T-cell (primary cell): ENCODE data around the gene DTNBP1. TPM values are rescaled to one million over a fixed set of nuclear protein-coding genes. Genes with fewer than 3 reads are reported as not detected.
A peak's percentile ranks its signal among the peaks of the same experiment; 100 is the strongest.

Source experiments
- ATAC-seq, 4 experiments: fragments of 200-7000 bp in 3 of 4; fragments of 150-1000 bp in 1 of 4; cut with Tn5 transposase; replicated peaks in 1 of 4; 1 replicate in 3 of 4; 2 replicates in 1 of 4; pipeline ENCODE4 v1.10.0; 2021; ENCODE audit warnings: moderate library complexity in 3 of 4, mild to moderate bottlenecking in 2 of 4, moderate number of reproducible peaks in 1 of 4
- CTCF ChIA-PET, 2 donors: fragments of 300-600 bp; sonication (Branson Sonifier 250); formaldehyde crosslinking; loops; one replicate each; lab custom pipeline; 2022; ENCODE audit warnings: antibody characterized with exemption in 2 of 2; lab: Charles Lee
- POLR2A ChIA-PET, 2 donors: fragments of 300-600 bp; sonication (Branson Sonifier 250); formaldehyde crosslinking; loops; one replicate each; lab custom pipeline; 2022; ENCODE audit warnings: antibody characterized with exemption in 2 of 2; lab: Charles Lee
- DNase-seq, 35 experiments: peaks; one replicate each; pipeline versions ENCODE4 v3.0.0 to v3.0.0-alpha.2; 2013 to 2023
- H3K27ac ChIP-seq: one replicate; pipeline ENCODE4 v1.5.1; 2013; ENCODE audit warnings: low read length
- H3K27me3 ChIP-seq, 2 experiments: replicated peaks in 1 of 2; 1 replicate in 1 of 2; 2 replicates in 1 of 2; pipeline versions ENCODE4 v1.6.1 to v1.7.0; 2013; ENCODE audit warnings: low read length in 1 of 2, mixed read lengths in 1 of 2; ENCODE audit not compliant: control insufficient read depth in 2 of 2, insufficient read depth in 2 of 2; ENCODE audit errors: extremely low read depth in 1 of 2
- H3K36me3 ChIP-seq, 2 donors: 1 replicate in 1 of 2; 2 replicates in 1 of 2; pipeline versions ENCODE4 v1.6.1 to v1.7.0; 2013; ENCODE audit warnings: low read length in 1 of 2; ENCODE audit not compliant: control insufficient read depth in 2 of 2, insufficient read depth in 1 of 2; ENCODE audit errors: extremely low read depth in 1 of 2
- H3K4me1 ChIP-seq, 2 experiments: 1 replicate in 1 of 2; 2 replicates in 1 of 2; pipeline versions ENCODE4 v1.6.1 to v1.7.0; 2013; ENCODE audit warnings: low read length in 2 of 2, mixed read lengths in 1 of 2; ENCODE audit not compliant: insufficient read depth in 2 of 2, control insufficient read depth in 1 of 2; ENCODE audit errors: extremely low read depth in 1 of 2
- H3K4me3 ChIP-seq, 2 donors: 1 replicate in 1 of 2; 2 replicates in 1 of 2; pipeline versions ENCODE4 v1.5.1 to v1.7.0; 2013; ENCODE audit warnings: mild to moderate bottlenecking in 2 of 2, low read length in 1 of 2, moderate library complexity in 1 of 2; ENCODE audit not compliant: control insufficient read depth in 1 of 2; ENCODE audit errors: extremely low read depth in 1 of 2
- H3K9me3 ChIP-seq: 2 replicates; pipeline ENCODE4 v1.7.0; 2013
- H3K27ac Mint-ChIP-seq, 2 donors: one replicate each; pipeline ENCODE4 v1.8.0; 2020 to 2021; ENCODE audit warnings: mild to moderate bottlenecking in 2 of 2, mixed read lengths in 2 of 2
- H3K27me3 Mint-ChIP-seq, 2 donors: one replicate each; pipeline ENCODE4 v1.8.0; 2021 to 2022; ENCODE audit warnings: mixed read lengths in 2 of 2
- H3K36me3 Mint-ChIP-seq: one replicate; pipeline ENCODE4 v1.8.0; 2021; ENCODE audit warnings: mixed read lengths
- H3K4me1 Mint-ChIP-seq, 3 donors: one replicate each; pipeline ENCODE4 v1.8.0; 2020 to 2022; ENCODE audit warnings: mixed read lengths in 3 of 3, mild to moderate bottlenecking in 1 of 3
- H3K4me3 Mint-ChIP-seq, 3 donors: one replicate each; pipeline ENCODE4 v1.8.0; 2020 to 2022; ENCODE audit warnings: mild to moderate bottlenecking in 3 of 3, mixed read lengths in 3 of 3, moderate library complexity in 3 of 3
- H3K9me3 Mint-ChIP-seq, 3 donors: one replicate each; pipeline ENCODE4 v1.8.0; 2020 to 2022; ENCODE audit warnings: mixed read lengths in 3 of 3
- WGBS: methylation state at CpG from one replicate; pipeline ENCODE4 v1.1.5; 2013; ENCODE audit warnings: missing lambda C conversion rate; ENCODE audit not compliant: insufficient coverage; 5-methylcytosine and 5-hydroxymethylcytosine counted together
- total RNA-seq, 35 experiments: library from RNA in 6 of 35; stranded (reverse) in 6 of 35; fragments of 120-200 nt in 1 of 35; gene quantifications; one replicate each; pipeline versions ENCODE4 v1.2.1 to v1.2.4 and lab custom pipeline; 2013 to 2026

Gene DTNBP1
- total RNA-seq, 5 donors from 2014 or later (not counting 1 experiment from before 2014, with no cell fraction given), result 18.7 to 25.4 (median 19.9) TPM

- H3K27ac Mint-ChIP-seq, result peak overlapping the region in 1 of 2 donors; percentile 25
- H3K27ac ChIP-seq, result no peak overlapping the region
- peaks cover 6 to 8% (median 8%) of the 10 kb centered on the region in 3 donors for H3K4me1 Mint-ChIP-seq
- H3K27me3 ChIP-seq, result peaks cover 0 to 9% of the 10 kb centered on the region in 2 experiments
- H3K9me3 ChIP-seq, result no peaks in the 10 kb centered on the region
- no peak overlapping the region for H3K4me3 ChIP-seq
- ChIA-PET POLR2A (no interaction called here), CTCF (interaction anchor here (0.5 to 4.8 kb wide), 24 partner anchors 9 to 518 kb away, joined by 3 to 79 read pairs (median 4); partner anchors contain the start of gene MYLIP (in 1 of the 2))
- WGBS, result 3% methylated on average over 5 of the region's 23 CpGs
- no peak overlapping the region for H3K4me3 Mint-ChIP-seq
- ATAC-seq (peak; percentile 96 to 100 (median 97)), DNase-seq (peak; percentile 40 to 92 (median 73))
- H3K36me3 Mint-ChIP-seq, result no peaks in the 10 kb centered on the region
- peaks cover 0 to 4% of the 10 kb centered on the region in 2 experiments for H3K4me1 ChIP-seq
- no peaks in the 10 kb centered on the region for H3K36me3 ChIP-seq
- peaks cover 0 to 4% of the 10 kb centered on the region in 2 donors for H3K27me3 Mint-ChIP-seq
- no peaks in the 10 kb centered on the region for H3K9me3 Mint-ChIP-seq
These were observed 28.5 kb upstream of the DTNBP1 start for GRCh38 chr6:15691250-15691869.

GRCh38 chr6:15690510-15690909 lies 27.7 kb upstream of the DTNBP1 start:
- no peaks in the 10 kb centered on the region for H3K9me3 Mint-ChIP-seq

GRCh38 chr6:15689586-15690482 lies 27.0 kb upstream of the DTNBP1 start:
- 90% methylated on average over 4 of the region's 5 CpGs for WGBS
- no peak for DNase-seq
- Mint-ChIP-seq H3K4me3 (no peak overlapping the region), H3K36me3 (no peaks in the 10 kb centered on the region), H3K27ac (no peak overlapping the region), H3K4me1 (peaks cover 6 to 8% (median 8%) of the 10 kb centered on the region in 3 donors), H3K9me3 (no peaks in the 10 kb centered on the region), H3K27me3 (peaks cover 4% of the 10 kb centered on the region in 2 donors)
- no peak for ATAC-seq
- no peaks in the 10 kb centered on the region for H3K9me3 ChIP-seq
- ChIA-PET POLR2A (no interaction called here), CTCF (interaction anchor here (0.7 to 1.1 kb wide), 2 partner anchors 493 to 509 kb away, joined by 3 to 4 read pairs; no protein-coding TSS in a partner anchor)
- no peaks in the 10 kb centered on the region for H3K36me3 ChIP-seq
- peaks cover 0 to 4% of the 10 kb centered on the region in 2 experiments for H3K4me1 ChIP-seq
- H3K27me3 ChIP-seq, result peaks cover 0 to 11% of the 10 kb centered on the region in 2 experiments
- no peak overlapping the region for H3K27ac ChIP-seq
- no peak overlapping the region for H3K4me3 ChIP-seq

More at GRCh38 chr6:15690510-15690909, 27.7 kb upstream of the DTNBP1 start:
- Histone ChIP-seq H3K4me1 (peaks cover 0 to 4% of the 10 kb centered on the region in 2 experiments), H3K36me3 (no peaks in the 10 kb centered on the region), H3K4me3 (no peak overlapping the region), H3K9me3 (no peaks in the 10 kb centered on the region), H3K27ac (no peak overlapping the region), H3K27me3 (peaks cover 0 to 9% of the 10 kb centered on the region in 2 experiments)
- Mint-ChIP-seq H3K27me3 (peaks cover 4% of the 10 kb centered on the region in 2 donors), H3K36me3 (no peaks in the 10 kb centered on the region), H3K4me1 (peaks cover 6 to 8% (median 8%) of the 10 kb centered on the region in 3 donors), H3K27ac (no peak overlapping the region), H3K4me3 (no peak overlapping the region)
- POLR2A ChIA-PET, result no interaction called here
- no peak for DNase-seq
- no peak for ATAC-seq
- CTCF ChIA-PET, result no interaction called here

- H3K4me3 ChIP-seq, result no peak overlapping the region
- peaks cover 0 to 4% of the 10 kb centered on the region in 2 experiments for H3K27me3 ChIP-seq
- DNase-seq, result no peak
- no peak for ATAC-seq
- H3K27ac Mint-ChIP-seq, result no peak overlapping the region
- ChIA-PET POLR2A (interaction anchor here in 1 of 2 donors (0.6 kb wide), 1 partner anchor 451 kb away, joined by 3 read pairs; no protein-coding TSS in a partner anchor), CTCF (interaction anchor here in 1 of 2 donors (1.0 kb wide), 1 partner anchor 501 kb away, joined by 3 read pairs; no protein-coding TSS in a partner anchor)
- no peak overlapping the region for H3K4me3 Mint-ChIP-seq
- H3K36me3 Mint-ChIP-seq, result peaks cover 4% of the 10 kb centered on the region
- H3K9me3 ChIP-seq, result no peaks in the 10 kb centered on the region
- peaks cover 7 to 15% of the 10 kb centered on the region in 2 donors for H3K27me3 Mint-ChIP-seq
- H3K36me3 ChIP-seq, result no peaks in the 10 kb centered on the region
- no peak overlapping the region for H3K27ac ChIP-seq
- no peaks in the 10 kb centered on the region for H3K4me1 ChIP-seq
- H3K9me3 Mint-ChIP-seq, result peaks cover 3 to 4% (median 4%) of the 10 kb centered on the region in 3 donors
- no peaks in the 10 kb centered on the region for H3K4me1 Mint-ChIP-seq
These were observed 22.8 kb upstream of the DTNBP1 start for GRCh38 chr6:15685619-15686018.

- Histone ChIP-seq H3K36me3 (no peaks in the 10 kb centered on the region), H3K27me3 (peaks cover 0 to 4% of the 10 kb centered on the region in 2 experiments), H3K4me1 (no peaks in the 10 kb centered on the region), H3K9me3 (no peaks in the 10 kb centered on the region), H3K4me3 (no peak overlapping the region), H3K27ac (no peak overlapping the region)
- Mint-ChIP-seq H3K4me3 (no peak overlapping the region), H3K27me3 (peaks cover 7 to 21% of the 10 kb centered on the region in 2 donors), H3K27ac (no peak overlapping the region), H3K9me3 (peaks cover 3 to 4% (median 4%) of the 10 kb centered on the region in 3 donors), H3K36me3 (peaks cover 4% of the 10 kb centered on the region), H3K4me1 (no peaks in the 10 kb centered on the region)
- POLR2A ChIA-PET, result no interaction called here
- WGBS, result 95% methylated on average over 2 of the region's 7 CpGs
- CTCF ChIA-PET, result interaction anchor here (0.6 to 1.2 kb wide), 5 partner anchors 13 to 1992 kb away, joined by 3 to 5 read pairs (median 3); no protein-coding TSS in a partner anchor
- ATAC-seq, result no peak
- DNase-seq, result no peak
These were observed 20.4 kb upstream of the DTNBP1 start for GRCh38 chr6:15682965-15683822.
